H1 (cell line): Measurements from ENCODE around the gene LVRN. TPM values are rescaled to one million over a fixed set of nuclear protein-coding genes. Genes with fewer than 3 reads are reported as not detected.

Source experiments
- CTCF ChIA-PET: fragments of 300-600 bp; sonication (Branson Sonifier 250); formaldehyde crosslinking; loops from one replicate; lab custom pipeline; 2021; ENCODE audit not compliant: partially characterized antibody; lab: Charles Lee
- POLR2A ChIA-PET: fragments of 300-600 bp; sonication (Branson Sonifier 250); formaldehyde crosslinking; loops from one replicate; lab custom pipeline; 2021; ENCODE audit warnings: inconsistent platforms; ENCODE audit not compliant: partially characterized antibody; lab: Charles Lee
- DNase-seq, 2 experiments: peaks; one replicate each; pipeline versions ENCODE4 v3.0.0 to v3.0.0-alpha.2; 2010 to 2022; ENCODE audit warnings: low spot score in 2 of 2, low read depth in 1 of 2, mixed read lengths in 1 of 2
- FAIRE-seq: peaks from 2 replicates; lab custom pipeline; 2011; peaks lifted over from hg19 to GRCh38; lab: Jason Lieb, UNC
- H2AFZ ChIP-seq: 2 replicates; pipeline ENCODE4 v1.8.1; 2012; ENCODE audit warnings: low read length, inconsistent platforms
- H2AK5ac ChIP-seq: 2 replicates; pipeline ENCODE4 v1.6.1; 2013; ENCODE audit warnings: low read depth, low read length
- H2BK120ac ChIP-seq: replicated peaks from 2 replicates; pipeline ENCODE3; 2013; ENCODE audit warnings: low read depth, low read length, inconsistent platforms
- H2BK12ac ChIP-seq: 2 replicates; pipeline ENCODE4 v1.6.1; 2013; ENCODE audit warnings: low read depth, low read length
- H2BK15ac ChIP-seq: 2 replicates; pipeline ENCODE4 v1.6.1; 2013; ENCODE audit warnings: low read length
- H2BK20ac ChIP-seq: 2 replicates; pipeline ENCODE4 v1.6.1; 2013; ENCODE audit warnings: low read length
- H2BK5ac ChIP-seq: 2 replicates; pipeline ENCODE4 v1.6.1; 2013; ENCODE audit warnings: low read depth, low read length
- H3K14ac ChIP-seq: 2 replicates; pipeline ENCODE4 v1.6.1; 2013; ENCODE audit warnings: inconsistent platforms; ENCODE audit not compliant: insufficient read length
- H3K18ac ChIP-seq: 2 replicates; pipeline ENCODE4 v1.6.1; 2013; ENCODE audit warnings: low read length; ENCODE audit errors: extremely low read depth
- H3K23ac ChIP-seq: 2 replicates; pipeline ENCODE4 v1.6.1; 2013; ENCODE audit warnings: inconsistent platforms; ENCODE audit not compliant: insufficient read length
- H3K23me2 ChIP-seq: 2 replicates; pipeline ENCODE4 v1.6.1; 2013; ENCODE audit warnings: low read depth, low read length
- H3K27ac ChIP-seq: 2 replicates; pipeline ENCODE4 v1.6.1; 2011; ENCODE audit warnings: low read depth, low read length, inconsistent platforms
- H3K27me3 ChIP-seq, 4 experiments: replicated peaks in 1 of 4; 1 replicate in 1 of 4; 2 replicates in 3 of 4; pipeline versions ENCODE4 v1.6.1 to v1.8.1; 2011 to 2013; ENCODE audit warnings: low read length in 3 of 4, mild to moderate bottlenecking in 3 of 4, inconsistent platforms in 2 of 4, mixed read lengths in 2 of 4, moderate library complexity in 1 of 4; ENCODE audit not compliant: control insufficient read depth in 3 of 4, insufficient read depth in 3 of 4; ENCODE audit errors: extremely low read depth in 1 of 4
- H3K36me3 ChIP-seq, 4 experiments: 2 replicates each; pipeline versions ENCODE4 v1.6.1 to v1.8.1; 2011 to 2013; ENCODE audit warnings: mild to moderate bottlenecking in 4 of 4, low read length in 3 of 4, moderate library complexity in 2 of 4, control low read depth in 1 of 4, inconsistent platforms in 1 of 4; ENCODE audit not compliant: insufficient read depth in 4 of 4, control insufficient read depth in 2 of 4
- H3K4ac ChIP-seq: replicated peaks from 2 replicates; pipeline ENCODE3; 2013; ENCODE audit warnings: low read length, low read depth, mixed read lengths, inconsistent platforms; ENCODE audit not compliant: insufficient read length
- H3K4me1 ChIP-seq, 4 experiments: replicated peaks in 1 of 4; 1 replicate in 1 of 4; 2 replicates in 3 of 4; pipeline versions ENCODE4 v1.6.1 to v1.8.1; 2011 to 2013; ENCODE audit warnings: low read length in 3 of 4, inconsistent platforms in 2 of 4, mixed read lengths in 1 of 4; ENCODE audit not compliant: insufficient read depth in 4 of 4, control insufficient read depth in 3 of 4
- H3K4me2 ChIP-seq, 2 experiments: 2 replicates each; pipeline versions ENCODE4 v1.6.1 to v1.8.1; 2011 to 2013; ENCODE audit warnings: low read depth in 2 of 2, low read length in 2 of 2, control low read depth in 1 of 2, inconsistent platforms in 1 of 2, mild to moderate bottlenecking in 1 of 2; ENCODE audit not compliant: insufficient read depth in 1 of 2
- H3K4me3 ChIP-seq, 4 experiments: fragments of 200-600, 300-600 bp in 1 of 4; sonication (generic), shearing (Covaris generic), sonication (Bioruptor Twin) in 1 of 4; 2 replicates each; pipeline versions ENCODE4 v1.5.1 to v1.8.1; 2011 to 2016; ENCODE audit warnings: low read length in 4 of 4, low read depth in 3 of 4, control low read depth in 2 of 4, inconsistent platforms in 2 of 4, mild to moderate bottlenecking in 2 of 4, mixed read lengths in 1 of 4, moderate library complexity in 1 of 4; ENCODE audit not compliant: insufficient read depth in 2 of 4; ENCODE audit errors: extremely low read depth in 1 of 4
- H3K56ac ChIP-seq: replicated peaks from 2 replicates; pipeline ENCODE3; 2013; ENCODE audit warnings: low read depth, mild to moderate bottlenecking, mixed read lengths, low read length, inconsistent platforms; ENCODE audit not compliant: insufficient read length
- H3K79me1 ChIP-seq: 2 replicates; pipeline ENCODE4 v1.6.1; 2013; ENCODE audit warnings: low read depth, low read length, control low read depth
- H3K79me2 ChIP-seq, 2 experiments: 2 replicates each; pipeline versions ENCODE4 v1.6.1 to v1.8.1; 2012 to 2013; ENCODE audit warnings: low read length in 2 of 2, mild to moderate bottlenecking in 2 of 2, inconsistent platforms in 1 of 2; ENCODE audit not compliant: insufficient read depth in 2 of 2, control insufficient read depth in 1 of 2
- H3K9ac ChIP-seq, 4 experiments: replicated peaks in 1 of 4; 1 replicate in 1 of 4; 2 replicates in 3 of 4; pipeline versions ENCODE4 v1.6.1 to v1.8.1; 2011 to 2013; ENCODE audit warnings: low read depth in 3 of 4, low read length in 3 of 4, control low read depth in 2 of 4, mild to moderate bottlenecking in 2 of 4, moderate library complexity in 2 of 4, inconsistent platforms in 1 of 4; ENCODE audit errors: extremely low read depth in 1 of 4
- H3K9me3 ChIP-seq, 2 experiments: 2 replicates each; pipeline versions ENCODE4 v1.6.1 to v1.8.1; 2012 to 2013; ENCODE audit warnings: mild to moderate bottlenecking in 2 of 2, moderate library complexity in 2 of 2, control low read depth in 1 of 2, inconsistent platforms in 1 of 2, low read depth in 1 of 2, low read length in 1 of 2, mixed read lengths in 1 of 2; ENCODE audit not compliant: insufficient read depth in 2 of 2
- H4K20me1 ChIP-seq, 2 experiments: replicated peaks in 1 of 2; 2 replicates each; pipeline versions ENCODE3 to v1.8.1; 2011 to 2013; ENCODE audit warnings: inconsistent platforms in 2 of 2, low read length in 2 of 2, mild to moderate bottlenecking in 1 of 2; ENCODE audit not compliant: insufficient read depth in 2 of 2, control insufficient read depth in 1 of 2
- H4K5ac ChIP-seq: 2 replicates; pipeline ENCODE4 v1.6.1; 2013; ENCODE audit warnings: low read length, low read depth, mixed read lengths, inconsistent platforms; ENCODE audit not compliant: insufficient read length
- H4K8ac ChIP-seq: 2 replicates; pipeline ENCODE4 v1.8.0; 2013; ENCODE audit warnings: mild to moderate bottlenecking, moderate library complexity, low read length, inconsistent platforms; ENCODE audit not compliant: insufficient read depth; ENCODE audit errors: extremely low read depth
- H4K91ac ChIP-seq: replicated peaks from 2 replicates; pipeline ENCODE3; 2013; ENCODE audit warnings: low read length, mixed read lengths, inconsistent platforms; ENCODE audit not compliant: insufficient read length
- EP300 ChIP-seq, 2 experiments: IDR thresholded peaks; 1 replicate in 1 of 2; 2 replicates in 1 of 2; pipeline ENCODE4 v1.6.1; 2011 to 2012; ENCODE audit warnings: low read depth in 2 of 2, low read length in 2 of 2, mild to moderate bottlenecking in 2 of 2, borderline replicate concordance in 1 of 2, inconsistent platforms in 1 of 2, moderate library complexity in 1 of 2
- KDM1A ChIP-seq: fragments of 200-600, 300-600 bp; sonication (generic); IDR thresholded peaks from 2 replicates; pipeline ENCODE4 v1.7.1; 2016; ENCODE audit warnings: mild to moderate bottlenecking, low read length, borderline replicate concordance
- WGBS, 2 experiments: shearing (Covaris generic) in 1 of 2; methylation state at CpG; one replicate each; pipeline versions ENCODE4 v1.1.6 to v1.1.7; 2013 to 2015; ENCODE audit warnings: low lambda C conversion rate in 2 of 2, mixed read lengths in 2 of 2, inconsistent platforms in 1 of 2, low coverage in 1 of 2, missing lambda C conversion rate in 1 of 2; ENCODE audit not compliant: insufficient replicate concordance in 2 of 2, insufficient coverage in 1 of 2, insufficient read length in 1 of 2; ENCODE audit errors: extremely low coverage in 1 of 2, missing lambda C conversion rate in 1 of 2; 5-methylcytosine and 5-hydroxymethylcytosine counted together
- polyA plus RNA-seq, 7 experiments: library from polyadenylated mRNA; depleted of rRNA in 3 of 7; stranded (reverse) in 5 of 7; unstranded in 2 of 7; fragments of >200 nt in 5 of 7; fragments of 200-250 nt in 2 of 7; gene quantifications; 1 replicate in 5 of 7; 2 replicates in 1 of 7; 4 replicates in 1 of 7; pipeline versions ENCODE4 v1.2.1 to v1.2.3, GENCODE V29; 2011 to 2013; ENCODE audit warnings: missing spikeins in 2 of 7, mixed read lengths in 2 of 7
- total RNA-seq: library from RNA; stranded (reverse); fragmentation: NEBNext Ultra II Directional; extraction: Animal tissue kit (Norgen Biotek cat#: 25700); gene quantifications from 2 replicates; pipeline ENCODE4 v1.2.1, GENCODE V29; 2021

LVRN gene
- total and polyA plus RNA-seq, 2 of the 8 experiments (the other 6 are each of a cell fraction or from before 2014, with no cell fraction given) = 0.08 to 0.09 TPM

DNA sequence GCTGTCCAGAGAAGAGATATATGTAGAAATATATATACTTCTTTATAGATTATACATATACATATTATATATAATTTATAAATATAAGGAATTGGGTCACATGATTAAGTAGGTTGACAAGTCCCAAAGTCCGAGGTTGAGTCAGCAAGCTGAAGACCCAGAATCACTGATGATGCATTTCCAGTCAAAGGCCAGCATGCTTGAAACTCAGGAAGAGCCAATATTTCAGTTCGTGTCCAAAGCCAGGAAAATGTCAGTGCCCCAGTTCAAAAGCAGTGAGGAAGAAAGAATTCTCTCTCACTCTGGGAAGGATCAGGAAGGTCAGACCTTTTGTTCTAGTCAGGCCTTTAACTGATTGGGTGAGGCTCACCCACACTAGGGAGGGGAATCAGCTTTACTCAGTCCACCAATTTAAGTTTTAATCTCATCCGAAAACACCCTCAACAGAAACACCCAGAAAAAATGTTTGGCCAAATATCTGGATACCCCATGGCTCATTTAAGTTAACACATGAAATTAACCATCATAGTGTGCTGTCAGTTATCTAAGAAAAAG lies 42.0 kb upstream of the LVRN start:
- TF ChIP-seq KDM1A (no peak), EP300 (IDR thresholded peaks at IDR 0.05; ENCODE audit: borderline replicate concordance in 1 of 2, low read depth in 2 of 2, low read length in 2 of 2) (no peak)
- Histone ChIP-seq H3K27me3 (no peaks in the 10 kb centered on the region), H3K79me2 (no peaks in the 10 kb centered on the region), H3K23ac (no peak overlapping the region), H4K8ac (no peak overlapping the region), H3K14ac (no peak overlapping the region), H3K36me3 (no peaks in the 10 kb centered on the region), H2BK15ac (no peak overlapping the region), H3K18ac (no peak overlapping the region), H3K9ac (no peak overlapping the region), H3K23me2 (no peaks in the 10 kb centered on the region), H2AFZ (no peak overlapping the region), H4K91ac (no peak overlapping the region), H2BK20ac (no peak overlapping the region), H3K4me2 (no peak overlapping the region), H3K4ac (no peak overlapping the region), H3K79me1 (no peaks in the 10 kb centered on the region), H2BK120ac (no peak overlapping the region), H3K56ac (no peak overlapping the region), H4K5ac (no peak overlapping the region), H3K4me3 (no peak overlapping the region), H2BK12ac (no peak overlapping the region), H3K4me1 (no peaks in the 10 kb centered on the region), H3K9me3 (no peaks in the 10 kb centered on the region), H2AK5ac (no peak overlapping the region), H3K27ac (no peak overlapping the region), H4K20me1 (no peaks in the 10 kb centered on the region), H2BK5ac (no peak overlapping the region)
- 90% methylated on average over 3 of the region's 3 CpGs; no CpG with 5 or more reads in 1 of the 2 experiments for WGBS, 2 experiments
- FAIRE-seq (no peak), DNase-seq (no peak)
- CTCF ChIA-PET = interaction anchor here (2.0 kb wide), 1 partner anchor 40 kb away, joined by 7 read pairs; no protein-coding TSS in a partner anchor
- POLR2A ChIA-PET = no interaction called here
